ENCODE results near the gene KIF1A.

DNA sequence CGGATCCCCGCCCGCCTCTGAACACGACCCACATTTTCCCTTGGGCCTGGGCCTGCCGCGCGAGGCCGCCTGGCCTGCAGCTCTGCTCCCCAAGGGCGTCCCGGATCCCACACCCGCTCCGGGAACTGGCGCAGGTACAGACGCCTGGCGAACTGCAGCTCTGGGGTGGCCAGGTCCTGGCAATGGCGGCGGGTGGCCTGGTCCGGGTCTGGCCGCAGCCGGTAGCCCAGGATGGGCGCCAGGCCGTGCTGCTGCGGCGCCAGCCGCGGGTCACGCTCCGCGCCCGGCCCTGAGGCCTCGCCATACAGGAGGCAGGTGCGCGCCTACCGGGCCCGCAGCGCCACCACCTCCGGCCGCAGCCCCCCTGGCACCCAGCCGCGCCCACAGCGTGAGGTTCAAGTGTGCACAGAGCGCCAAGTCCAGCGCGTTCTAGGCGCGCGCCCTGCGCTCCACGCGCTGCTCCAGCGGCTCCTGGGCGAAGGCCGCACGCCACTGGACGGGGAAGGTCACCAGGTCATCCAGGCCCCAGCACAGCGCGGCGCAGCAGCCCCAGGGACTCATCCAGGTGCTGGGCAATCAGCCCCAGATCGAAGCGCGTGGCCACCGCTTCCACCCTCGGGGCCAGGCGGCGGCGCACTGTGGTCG lies 118.8 kb downstream of the KIF1A start:
- TF ChIP-seq, protein P1, sequence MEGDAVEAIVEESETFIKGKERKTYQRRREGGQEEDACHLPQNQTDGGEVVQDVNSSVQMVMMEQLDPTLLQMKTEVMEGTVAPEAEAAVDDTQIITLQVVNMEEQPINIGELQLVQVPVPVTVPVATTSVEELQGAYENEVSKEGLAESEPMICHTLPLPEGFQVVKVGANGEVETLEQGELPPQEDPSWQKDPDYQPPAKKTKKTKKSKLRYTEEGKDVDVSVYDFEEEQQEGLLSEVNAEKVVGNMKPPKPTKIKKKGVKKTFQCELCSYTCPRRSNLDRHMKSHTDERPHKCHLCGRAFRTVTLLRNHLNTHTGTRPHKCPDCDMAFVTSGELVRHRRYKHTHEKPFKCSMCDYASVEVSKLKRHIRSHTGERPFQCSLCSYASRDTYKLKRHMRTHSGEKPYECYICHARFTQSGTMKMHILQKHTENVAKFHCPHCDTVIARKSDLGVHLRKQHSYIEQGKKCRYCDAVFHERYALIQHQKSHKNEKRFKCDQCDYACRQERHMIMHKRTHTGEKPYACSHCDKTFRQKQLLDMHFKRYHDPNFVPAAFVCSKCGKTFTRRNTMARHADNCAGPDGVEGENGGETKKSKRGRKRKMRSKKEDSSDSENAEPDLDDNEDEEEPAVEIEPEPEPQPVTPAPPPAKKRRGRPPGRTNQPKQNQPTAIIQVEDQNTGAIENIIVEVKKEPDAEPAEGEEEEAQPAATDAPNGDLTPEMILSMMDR (IDR thresholded peaks at IDR 0.05): no peak
- TF ChIP-seq POLR2A (IDR thresholded peaks at IDR 0.05): no peak
